GM19438 (cell line): ENCODE data around the gene TDRD12.

Source experiments
- ATAC-seq: cut with Tn5 transposase; IDR thresholded peaks from one replicate; pipeline ENCODE4 v1.9.1; 2021; ENCODE audit warnings: low read depth; ENCODE audit not compliant: unreplicated experiment

TDRD12 gene

DNA sequence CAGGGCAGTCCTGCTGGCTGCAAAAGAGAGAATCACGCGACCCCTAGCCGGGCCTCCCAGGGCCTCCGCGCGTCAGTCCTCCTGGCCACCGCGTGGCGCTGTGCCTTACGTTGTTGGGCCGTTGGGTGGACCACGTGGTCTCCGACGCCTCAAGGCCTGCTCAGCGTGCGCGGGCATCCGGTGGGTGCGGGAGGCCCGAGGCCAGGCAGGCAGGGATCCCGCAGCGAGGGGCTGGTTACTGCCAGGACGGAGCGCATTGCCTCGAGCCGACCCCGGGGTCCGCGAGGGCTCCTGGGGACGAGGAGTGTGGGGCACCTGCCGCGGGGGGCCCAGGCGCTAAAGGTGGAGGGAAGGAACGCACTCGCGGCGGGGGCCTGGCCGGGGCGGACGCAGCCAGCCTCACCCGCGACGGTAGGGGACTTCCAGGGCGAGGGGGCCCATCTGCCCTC lies at the start of gene TDRD12:
Gene TDRD12 (plus strand): TSS at position 157 of the 449 bp plus-strand sequence. CDS start 306 bp downstream, outside the sequence.
- no peak for ATAC-seq

DNA sequence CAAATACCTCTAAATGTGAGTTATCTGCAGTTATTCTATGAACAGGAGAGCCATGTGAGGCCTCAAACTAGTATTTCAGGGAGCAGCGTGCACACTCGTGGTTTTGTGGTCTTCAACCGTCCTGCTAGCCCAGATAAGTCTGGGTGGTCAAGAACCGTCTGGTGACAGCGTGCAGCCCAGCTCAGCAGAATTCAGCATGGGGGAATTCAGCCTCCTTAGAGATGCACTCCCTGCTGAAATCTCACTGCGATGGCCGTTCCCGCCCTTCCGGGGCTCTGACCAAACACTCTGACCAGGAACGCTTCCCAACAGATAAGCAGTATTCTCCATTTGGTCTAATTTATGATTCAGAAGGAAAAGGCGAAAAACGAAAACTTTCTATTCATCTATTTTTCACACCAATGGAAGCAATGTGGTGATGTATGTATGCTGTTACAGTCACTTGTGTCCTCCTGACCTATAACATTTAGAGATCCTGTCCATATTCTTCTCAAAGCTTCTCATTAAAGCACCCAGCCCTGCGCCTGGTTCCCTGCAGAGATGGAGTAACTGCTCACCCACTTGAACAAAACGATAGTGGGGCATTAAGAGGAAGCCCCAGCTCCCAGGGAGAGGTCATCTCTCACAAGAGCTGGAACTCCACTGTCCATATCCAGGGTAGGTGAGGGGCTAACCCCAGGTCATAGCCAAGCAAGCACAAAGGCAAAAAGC lies 47.5 kb upstream of the TDRD12 start:
- no peak for ATAC-seq

DNA sequence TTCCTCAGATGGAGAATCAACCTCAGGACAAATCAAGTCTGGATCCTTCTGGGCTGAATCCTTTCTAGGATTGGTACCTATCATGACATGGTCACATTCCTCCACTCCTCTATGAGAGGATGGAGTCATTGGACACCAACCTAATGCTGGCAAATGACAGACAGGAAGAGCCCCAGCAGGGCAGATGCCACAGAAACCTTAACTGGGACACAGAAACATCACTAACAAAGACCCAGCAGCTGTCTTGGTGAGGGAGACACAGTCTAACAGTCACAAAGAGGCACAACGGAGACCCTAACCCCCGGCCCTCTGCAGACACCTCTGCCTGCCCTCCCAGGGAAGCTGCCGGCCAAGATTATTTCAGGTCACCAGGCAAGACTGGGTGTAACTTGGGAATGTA lies 46.7 kb upstream of the TDRD12 start:
- ATAC-seq, result no peak

- no peak for ATAC-seq
These were observed 46.0 kb upstream of the TDRD12 start for GRCh38 chr19:32673573-32673972.

DNA sequence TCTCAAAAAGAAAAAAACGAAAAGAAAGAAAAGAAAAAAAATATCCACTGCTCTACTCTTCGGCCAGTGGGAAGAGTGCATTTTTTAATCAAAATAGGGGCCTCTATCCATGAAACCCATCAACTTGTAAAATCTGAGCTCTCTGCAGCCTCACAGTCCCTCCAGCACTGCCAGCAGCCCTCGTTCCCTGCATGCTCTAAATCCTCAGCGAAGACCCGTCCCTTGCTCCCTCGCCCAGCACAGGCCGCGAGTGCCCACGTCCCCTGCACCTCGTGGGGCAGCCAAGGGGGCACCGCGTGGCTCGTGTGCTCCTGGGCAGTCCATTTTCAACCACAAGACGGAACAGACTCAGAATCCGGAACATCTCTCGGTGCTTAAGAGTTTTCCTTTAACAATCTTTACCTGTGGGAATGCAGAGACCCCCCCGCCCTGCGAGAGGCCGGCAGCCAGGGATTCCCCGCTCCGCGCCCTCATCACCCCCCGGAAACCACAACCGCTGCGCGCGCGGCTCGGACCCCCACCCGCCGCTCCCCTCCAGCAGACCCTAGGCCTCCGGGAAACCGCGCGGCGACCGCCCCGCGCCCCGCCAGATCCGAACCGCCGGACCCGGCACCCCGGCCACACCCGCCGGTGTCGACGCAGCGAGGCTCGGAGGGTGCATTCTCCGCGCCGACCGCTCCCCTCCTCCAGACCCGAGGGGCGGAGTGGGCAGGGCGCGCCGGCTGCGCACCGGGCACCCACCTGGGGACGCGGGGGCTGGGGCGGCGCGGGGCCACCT lies 45.2 kb upstream of the TDRD12 start:
- ATAC-seq, result no peak

DNA sequence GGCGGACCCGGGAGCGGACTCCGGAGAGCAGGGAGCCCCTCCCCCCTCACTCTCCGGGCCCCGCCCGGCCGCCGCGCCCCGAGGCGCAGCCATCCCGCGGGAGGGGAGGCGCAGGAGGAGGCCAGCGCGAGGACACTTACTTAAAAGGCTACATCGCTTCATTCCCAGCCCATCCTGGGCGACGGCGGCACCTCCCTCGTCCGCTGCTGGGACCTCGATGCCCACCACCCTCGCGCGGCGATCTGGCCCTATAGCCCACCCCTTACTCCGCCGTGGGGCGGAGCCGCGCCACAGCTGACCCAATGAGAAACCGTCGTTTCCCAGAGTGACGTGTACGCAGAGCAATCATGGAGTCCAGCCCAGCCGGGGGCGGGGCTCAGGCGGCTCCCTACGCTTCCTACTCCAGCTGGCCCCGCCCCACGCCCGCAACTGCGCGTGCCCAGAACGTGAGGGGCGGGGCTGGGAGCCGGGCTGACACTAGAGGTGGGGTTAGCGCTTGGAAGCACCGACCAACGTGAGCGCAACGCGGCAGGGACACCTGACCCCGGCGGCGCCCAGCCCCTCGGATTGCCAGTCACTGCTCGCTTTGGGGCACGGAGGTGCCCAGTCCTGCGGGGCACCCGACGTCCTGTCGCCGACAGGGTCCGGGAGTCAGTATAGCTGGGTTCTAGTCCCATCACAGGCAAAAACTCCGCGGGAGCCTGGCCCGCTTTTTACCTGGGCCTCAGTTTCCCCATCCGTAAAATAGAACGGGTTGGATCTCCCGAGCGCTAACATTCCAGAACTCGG lies 44.4 kb upstream of the TDRD12 start, which contains the start of gene ANKRD27:
Gene ANKRD27 (minus strand): TSS at position 250 of the 789 bp plus-strand sequence. CDS start 16,165 bp downstream, outside the sequence.
- peak; percentile 96 for ATAC-seq

- ATAC-seq, result peak; percentile 22
These were observed 43.8 kb upstream of the TDRD12 start, which contains the start of gene RGS9BP for GRCh38 chr19:32675720-32676185. Gene RGS9BP (plus strand): TSS chr19:32675848. CDS start chr19:32676264, 416 bp downstream.

DNA sequence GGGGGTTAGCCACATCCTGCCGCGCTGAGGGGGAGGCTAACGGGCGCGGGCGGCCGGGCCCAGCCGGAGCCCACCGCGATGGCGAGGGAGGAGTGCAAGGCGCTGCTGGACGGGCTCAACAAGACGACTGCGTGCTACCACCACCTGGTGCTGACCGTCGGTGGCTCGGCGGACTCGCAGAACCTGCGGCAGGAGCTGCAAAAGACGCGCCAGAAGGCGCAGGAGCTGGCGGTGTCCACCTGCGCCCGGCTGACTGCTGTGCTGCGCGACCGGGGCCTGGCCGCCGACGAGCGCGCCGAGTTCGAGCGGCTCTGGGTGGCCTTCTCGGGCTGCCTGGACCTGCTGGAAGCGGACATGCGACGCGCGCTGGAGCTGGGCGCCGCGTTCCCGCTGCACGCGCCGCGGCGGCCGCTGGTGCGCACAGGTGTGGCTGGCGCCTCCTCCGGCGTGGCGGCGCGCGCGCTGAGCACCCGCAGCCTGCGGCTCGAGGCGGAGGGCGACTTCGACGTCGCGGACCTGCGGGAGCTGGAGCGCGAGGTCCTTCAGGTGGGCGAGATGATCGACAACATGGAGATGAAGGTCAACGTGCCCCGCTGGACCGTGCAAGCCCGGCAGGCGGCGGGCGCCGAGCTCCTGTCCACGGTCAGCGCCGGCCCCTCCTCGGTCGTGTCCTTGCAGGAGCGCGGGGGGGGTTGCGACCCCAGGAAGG lies 43.2 kb upstream of the TDRD12 start:
- ATAC-seq, result no peak

DNA sequence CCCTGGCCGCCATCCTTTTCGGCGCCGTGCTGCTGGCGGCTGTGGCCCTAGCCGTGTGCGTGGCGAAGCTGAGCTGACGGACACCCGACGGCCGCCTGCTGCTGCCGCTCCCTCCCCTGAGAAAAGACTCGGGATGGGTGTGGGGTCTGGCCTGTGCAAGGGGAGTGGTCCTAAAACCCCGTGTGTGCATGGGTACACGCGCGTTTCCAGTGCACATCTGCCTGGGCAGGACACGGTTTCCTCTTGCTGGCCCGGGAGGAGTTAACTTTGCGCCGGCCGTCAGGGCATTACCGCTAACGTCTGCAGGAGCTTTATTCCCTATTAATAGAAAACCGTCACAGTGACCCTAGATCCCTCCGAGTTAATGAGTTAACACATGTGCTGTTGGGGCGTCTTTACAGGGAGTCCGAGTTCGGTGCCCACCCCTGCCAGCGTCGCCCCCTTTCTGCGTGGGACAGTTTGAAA lies 42.6 kb upstream of the TDRD12 start:
- no peak for ATAC-seq

DNA sequence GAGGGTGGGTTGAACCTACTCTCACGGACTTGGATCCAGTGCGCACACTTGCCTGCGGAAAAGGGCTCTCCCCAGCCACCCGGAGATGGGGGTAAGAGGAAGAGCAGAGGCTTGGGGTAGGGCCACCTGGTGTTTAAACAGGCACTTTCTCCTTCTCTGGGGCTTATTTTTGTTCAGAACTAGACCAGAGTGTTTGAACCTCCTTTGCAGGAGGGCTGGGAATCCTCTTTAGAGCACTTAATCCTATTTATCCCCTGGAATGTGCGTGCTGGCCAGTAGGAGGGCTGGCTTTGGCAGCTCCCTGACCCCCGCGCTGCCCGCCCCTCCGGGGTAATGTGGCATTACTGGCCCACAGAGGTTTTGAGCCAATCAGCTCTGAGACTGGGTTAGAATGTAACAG lies 41.9 kb upstream of the TDRD12 start:
- no peak for ATAC-seq

DNA sequence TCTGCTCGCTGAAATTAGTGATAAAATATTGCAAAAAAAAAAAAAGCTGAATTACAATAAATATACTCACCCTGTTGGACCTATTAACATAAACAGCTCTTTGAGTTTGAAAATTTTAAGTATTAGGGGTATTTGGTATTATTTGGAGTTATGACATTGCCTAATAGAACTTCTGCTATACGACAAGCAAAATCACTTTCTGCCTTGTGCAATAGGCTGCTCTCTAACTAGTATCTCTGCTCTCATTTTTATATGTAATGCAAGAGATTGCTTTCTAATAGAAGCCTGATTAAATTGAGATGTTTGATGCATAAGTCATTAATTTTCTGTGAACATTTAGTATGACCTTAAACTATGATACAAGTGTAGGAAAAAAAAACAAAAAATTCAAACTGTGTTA lies 38.6 kb upstream of the TDRD12 start:
- ATAC-seq, result no peak

DNA sequence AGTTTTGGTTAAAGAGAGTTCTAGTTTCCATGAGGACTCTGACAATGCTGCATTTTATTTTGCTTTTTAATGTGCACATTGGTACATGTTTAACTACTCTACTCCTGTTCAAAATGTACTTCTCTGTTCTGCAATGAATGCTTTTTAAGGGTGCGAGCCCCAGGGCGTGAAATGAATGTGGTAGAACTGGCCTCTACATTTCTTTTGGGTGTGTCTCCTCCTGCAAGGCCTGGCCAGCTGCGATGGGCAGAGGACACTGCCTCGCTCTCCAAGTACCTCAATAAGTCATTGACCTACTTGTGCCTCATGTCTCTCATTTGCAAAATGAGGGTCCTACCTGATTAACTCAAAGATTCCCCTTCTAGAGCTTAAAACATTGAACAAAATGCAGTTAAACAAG lies 37.2 kb upstream of the TDRD12 start:
- ATAC-seq, result no peak

DNA sequence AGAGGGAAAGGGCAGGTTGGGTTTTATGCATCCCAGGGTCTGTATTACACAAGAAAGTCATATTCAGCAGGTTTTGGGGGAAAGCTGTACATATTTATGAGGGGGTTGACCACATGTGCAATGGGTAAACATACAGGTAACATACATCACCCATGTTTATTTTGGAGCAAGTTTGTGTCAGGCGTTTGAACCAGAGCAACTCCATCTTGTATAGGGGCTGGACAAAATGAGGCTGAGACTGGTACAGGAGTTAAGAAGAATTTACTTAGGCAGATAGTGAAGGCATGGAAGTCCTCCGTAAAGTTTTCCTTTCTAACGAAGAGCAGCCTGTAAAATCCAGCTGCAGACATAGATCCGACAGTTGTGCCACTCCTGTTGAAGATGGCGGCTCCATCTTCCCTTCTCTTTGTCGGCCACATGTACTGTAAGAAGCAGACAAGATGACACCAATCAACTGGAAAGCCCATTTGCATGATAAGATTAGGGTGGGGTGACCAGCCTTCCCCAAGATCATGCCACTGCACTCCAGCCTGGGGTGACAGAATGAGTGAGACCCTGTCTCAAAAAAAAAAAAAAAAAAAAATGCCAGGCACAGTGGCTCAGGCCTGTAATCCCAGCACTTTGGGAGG lies 32.6 kb upstream of the TDRD12 start:
- no peak for ATAC-seq

DNA sequence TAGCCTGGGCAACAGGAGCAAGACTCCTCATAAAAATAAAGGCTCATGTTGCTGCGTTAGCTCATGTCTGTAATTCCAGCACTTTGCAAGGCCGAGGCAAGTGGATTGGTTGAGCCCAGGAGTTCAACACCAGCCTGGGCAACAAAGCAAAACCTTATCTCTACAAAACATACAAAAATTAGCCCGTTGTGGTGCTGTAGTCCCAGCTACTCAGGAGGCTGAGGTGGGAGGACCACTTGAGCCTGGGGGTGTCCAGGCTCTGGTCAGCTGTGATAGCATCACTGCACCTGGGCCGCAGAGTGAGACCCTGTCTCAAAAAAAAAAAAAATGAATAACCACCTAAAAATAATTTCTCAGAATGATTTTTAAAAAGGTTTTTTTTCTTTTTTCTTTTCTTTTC lies 31.9 kb upstream of the TDRD12 start:
- no peak for ATAC-seq

DNA sequence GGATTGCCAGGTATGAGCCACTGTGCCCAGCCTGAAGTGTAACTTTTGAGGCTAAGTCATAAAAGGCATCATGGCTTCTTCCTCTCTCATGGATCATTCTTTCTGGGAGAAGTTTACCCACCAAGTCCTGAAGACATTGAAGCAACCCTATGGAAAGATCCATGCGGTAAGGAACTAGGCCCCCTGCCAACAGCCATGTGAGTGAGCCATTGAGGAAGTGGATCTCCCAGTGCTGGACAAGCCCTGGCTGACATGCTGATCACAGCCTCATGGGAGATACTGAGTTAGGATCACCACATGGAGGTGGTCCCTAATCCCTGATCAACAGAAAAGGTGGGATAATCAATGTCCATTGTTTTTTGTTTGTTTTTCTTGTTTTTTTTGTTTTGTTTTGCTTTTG lies 31.3 kb upstream of the TDRD12 start:
- no peak for ATAC-seq

DNA sequence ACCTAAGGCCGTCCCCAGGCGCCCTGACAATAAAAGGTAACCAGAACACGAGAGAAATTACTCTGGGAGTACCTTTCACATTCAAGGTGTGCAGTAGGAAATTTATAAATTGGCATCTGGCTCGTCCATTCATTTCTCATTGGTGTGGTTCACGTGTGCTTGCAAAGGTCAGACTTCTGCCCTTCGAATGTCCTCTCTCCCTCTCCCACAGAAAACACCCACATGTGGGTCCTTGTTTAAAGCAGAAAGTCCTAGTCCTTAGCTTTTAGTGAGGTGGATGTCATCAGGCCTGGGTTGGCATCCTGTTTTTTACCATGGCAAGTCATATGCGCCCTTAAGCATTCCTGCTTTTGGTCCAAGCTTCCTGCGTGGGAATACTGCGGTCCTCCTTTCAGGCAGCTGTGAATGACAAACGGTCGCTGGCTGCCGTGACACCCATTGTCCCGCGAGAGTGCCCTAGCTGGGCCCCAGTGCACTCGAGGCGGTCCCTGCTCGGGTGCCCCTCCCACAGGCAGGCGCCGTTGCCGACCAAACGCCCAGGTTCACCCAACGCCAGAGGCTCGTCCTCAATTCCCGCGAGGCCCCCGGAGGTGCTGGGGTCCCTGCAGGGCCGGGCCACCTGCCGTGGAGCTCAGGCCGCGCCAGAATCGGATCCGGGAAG lies 28.1 kb upstream of the TDRD12 start, which contains the start of gene NUDT19:
Gene NUDT19 (plus strand): TSS at position 531 of the 661 bp plus-strand sequence. CDS start 140 bp downstream, outside the sequence.
- peak; percentile 85 for ATAC-seq

DNA sequence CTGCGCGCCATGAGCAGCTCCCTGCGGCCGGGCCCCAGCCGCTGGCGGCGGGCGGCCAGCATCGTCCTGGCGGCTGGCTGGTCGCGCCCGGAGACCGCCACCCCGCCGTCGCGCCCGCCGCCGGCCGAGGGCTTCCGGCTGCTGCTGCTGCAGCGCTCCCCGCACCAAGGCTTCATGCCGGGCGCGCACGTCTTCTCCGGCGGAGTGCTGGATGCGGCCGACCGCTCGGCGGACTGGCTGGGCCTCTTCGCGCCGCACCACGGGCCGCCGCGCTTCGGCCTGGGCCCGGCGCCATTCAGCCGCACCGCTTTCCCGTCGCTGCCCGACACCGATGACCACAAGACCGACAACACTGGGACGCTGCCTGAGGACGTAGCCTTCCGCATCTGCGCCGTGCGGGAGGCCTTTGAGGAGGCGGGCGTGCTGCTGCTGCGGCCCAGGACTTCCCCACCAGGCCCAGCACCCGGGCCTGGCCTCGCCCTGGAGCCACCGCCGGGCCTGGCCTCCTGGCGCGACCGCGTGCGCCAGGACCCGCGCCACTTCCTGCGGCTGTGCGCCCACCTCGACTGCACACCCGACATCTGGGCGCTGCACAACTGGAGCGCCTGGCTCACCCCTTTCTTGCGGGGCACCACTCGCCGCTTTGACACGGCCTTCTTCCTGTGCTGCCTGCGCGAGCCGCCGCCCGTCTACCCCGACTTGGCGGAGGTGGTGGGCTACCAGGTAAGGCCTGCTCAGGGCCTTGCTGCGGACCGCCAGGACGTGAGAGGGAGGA lies 27.4 kb upstream of the TDRD12 start:
- peak; percentile 53 for ATAC-seq

DNA sequence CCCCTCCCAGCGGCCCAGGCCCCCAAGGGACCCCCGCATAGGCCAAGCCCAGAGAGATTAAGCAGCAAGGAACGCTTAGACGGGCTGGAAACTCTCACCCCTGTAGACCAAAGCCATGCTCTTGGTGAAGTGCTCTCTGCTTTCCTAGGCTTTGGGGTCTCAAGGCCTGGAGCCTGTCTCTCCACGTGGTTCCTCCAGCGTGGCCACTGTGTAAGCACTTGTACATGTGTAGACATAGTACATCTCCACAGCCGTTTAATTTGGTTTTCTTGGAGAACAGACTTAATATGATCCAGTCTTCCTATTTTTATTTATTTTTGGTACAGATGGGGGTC lies 26.9 kb upstream of the TDRD12 start:
- no peak for ATAC-seq
